H1 (cell line): ENCODE data around the gene NPTX1. TPM values are rescaled to one million over a fixed set of nuclear protein-coding genes. Genes with fewer than 3 reads are reported as not detected.

Experiments
- ATF3 ChIP-seq: IDR thresholded peaks from 2 replicates; pipeline ENCODE4 v1.6.1; 2011; ENCODE audit warnings: low read depth, mild to moderate bottlenecking, low read length; ENCODE audit not compliant: insufficient read depth
- KDM5A ChIP-seq: fragments of 200-600 bp; IDR thresholded peaks from 2 replicates; pipeline ENCODE4 v1.7.1; 2012; ENCODE audit warnings: mild to moderate bottlenecking, low read length, inconsistent platforms, mixed read lengths
- polyA plus RNA-seq, 7 experiments: library from polyadenylated mRNA; depleted of rRNA in 3 of 7; stranded (reverse) in 5 of 7; unstranded in 2 of 7; fragments of >200 nt in 5 of 7; fragments of 200-250 nt in 2 of 7; gene quantifications; 1 replicate in 5 of 7; 2 replicates in 1 of 7; 4 replicates in 1 of 7; pipeline versions ENCODE4 v1.2.1 to v1.2.3, GENCODE V29; 2011 to 2013; ENCODE audit warnings: missing spikeins in 2 of 7, mixed read lengths in 2 of 7
- total RNA-seq: library from RNA; stranded (reverse); fragmentation: NEBNext Ultra II Directional; extraction: Animal tissue kit (Norgen Biotek cat#: 25700); gene quantifications from 2 replicates; pipeline ENCODE4 v1.2.1, GENCODE V29; 2021

The NPTX1 gene
- total and polyA plus RNA-seq, 2 of the 8 experiments (the other 6 are each of a cell fraction or from before 2014, with no cell fraction given) = 12.0 to 17.9 TPM

- TF ChIP-seq ATF3 (no peak), KDM5A (no peak)
Observed at GRCh38 chr17:80427366-80428282, 48.8 kb downstream of the NPTX1 start (continued).
